ENCODE results near the gene KPRP.

KPRP gene

GRCh38 chr1:152757747-152758146 is at the start of gene KPRP:
KPRP (plus strand) TSS chr1:152758025; CDS start chr1:152759589, 1,564 bp downstream.
- no peaks in the 10 kb centered on the region for H3K4me1 Mint-ChIP-seq (ENCODE audit: low read depth)
- peaks cover 11% of the 10 kb centered on the region for H3K27me3 Mint-ChIP-seq (ENCODE audit: low read depth)
- no peaks in the 10 kb centered on the region for H3K36me3 Mint-ChIP-seq (ENCODE audit: low read depth)
- H3K27ac Mint-ChIP-seq = no peak within 1 kb of the TSS
- H3K9me3 Mint-ChIP-seq = no peaks in the 10 kb centered on the region
- H3K4me3 Mint-ChIP-seq = no peak within 1 kb of the TSS

GRCh38 chr1:152718238-152718637 is 39.6 kb upstream of the KPRP start:
- no peaks in the 10 kb centered on the region for H3K36me3 Mint-ChIP-seq (ENCODE audit: low read depth)
- no peak overlapping the region for H3K4me3 Mint-ChIP-seq
- H3K9me3 Mint-ChIP-seq = no peaks in the 10 kb centered on the region
- H3K4me1 Mint-ChIP-seq (ENCODE audit: low read depth) = no peaks in the 10 kb centered on the region
- no peak overlapping the region for H3K27ac Mint-ChIP-seq
- no peaks in the 10 kb centered on the region for H3K27me3 Mint-ChIP-seq (ENCODE audit: low read depth)

GRCh38 chr1:152725261-152725660 is 32.6 kb upstream of the KPRP start:
- Mint-ChIP-seq H3K4me1 (ENCODE audit: low read depth) (no peaks in the 10 kb centered on the region), H3K27ac (no peak overlapping the region), H3K27me3 (ENCODE audit: low read depth) (no peaks in the 10 kb centered on the region), H3K4me3 (no peak overlapping the region), H3K36me3 (ENCODE audit: low read depth) (no peaks in the 10 kb centered on the region), H3K9me3 (no peaks in the 10 kb centered on the region)

GRCh38 chr1:152728986-152729385 is 28.8 kb upstream of the KPRP start:
- Mint-ChIP-seq H3K4me1 (ENCODE audit: low read depth) (no peaks in the 10 kb centered on the region), H3K27ac (no peak overlapping the region), H3K4me3 (no peak overlapping the region), H3K27me3 (ENCODE audit: low read depth) (no peaks in the 10 kb centered on the region), H3K9me3 (no peaks in the 10 kb centered on the region), H3K36me3 (ENCODE audit: low read depth) (no peaks in the 10 kb centered on the region)

GRCh38 chr1:152735648-152736047 is 22.2 kb upstream of the KPRP start:
- Mint-ChIP-seq H3K4me1 (ENCODE audit: low read depth) (no peaks in the 10 kb centered on the region), H3K36me3 (ENCODE audit: low read depth) (no peaks in the 10 kb centered on the region), H3K9me3 (no peaks in the 10 kb centered on the region), H3K27ac (no peak overlapping the region), H3K4me3 (no peak overlapping the region), H3K27me3 (ENCODE audit: low read depth) (peaks cover 12% of the 10 kb centered on the region)

GRCh38 chr1:152737997-152738396 is 19.8 kb upstream of the KPRP start:
- H3K27ac Mint-ChIP-seq = no peak overlapping the region
- no peak overlapping the region for H3K4me3 Mint-ChIP-seq
- H3K9me3 Mint-ChIP-seq = no peaks in the 10 kb centered on the region
- H3K4me1 Mint-ChIP-seq (ENCODE audit: low read depth) = no peaks in the 10 kb centered on the region
- no peaks in the 10 kb centered on the region for H3K36me3 Mint-ChIP-seq (ENCODE audit: low read depth)
- H3K27me3 Mint-ChIP-seq (ENCODE audit: low read depth) = peaks cover 12% of the 10 kb centered on the region

GRCh38 chr1:152739841-152740240 is 18.0 kb upstream of the KPRP start:
- Mint-ChIP-seq H3K9me3 (no peaks in the 10 kb centered on the region), H3K4me3 (no peak overlapping the region), H3K27me3 (ENCODE audit: low read depth) (peaks cover 14% of the 10 kb centered on the region), H3K27ac (no peak overlapping the region), H3K4me1 (ENCODE audit: low read depth) (no peaks in the 10 kb centered on the region), H3K36me3 (ENCODE audit: low read depth) (no peaks in the 10 kb centered on the region)

- no peak overlapping the region for H3K27ac Mint-ChIP-seq
- H3K4me1 Mint-ChIP-seq (ENCODE audit: low read depth) = no peaks in the 10 kb centered on the region
- H3K27me3 Mint-ChIP-seq (ENCODE audit: low read depth) = peaks cover 14% of the 10 kb centered on the region
- H3K9me3 Mint-ChIP-seq = no peaks in the 10 kb centered on the region
- no peak overlapping the region for H3K4me3 Mint-ChIP-seq
- no peaks in the 10 kb centered on the region for H3K36me3 Mint-ChIP-seq (ENCODE audit: low read depth)
These were observed 16.2 kb upstream of the KPRP start for GRCh38 chr1:152741656-152742055.

- Mint-ChIP-seq H3K9me3 (no peaks in the 10 kb centered on the region), H3K36me3 (ENCODE audit: low read depth) (no peaks in the 10 kb centered on the region), H3K4me1 (ENCODE audit: low read depth) (no peaks in the 10 kb centered on the region), H3K27me3 (ENCODE audit: low read depth) (peaks cover 18% of the 10 kb centered on the region), H3K27ac (no peak overlapping the region), H3K4me3 (no peak overlapping the region)
These were observed 14.3 kb upstream of the KPRP start for GRCh38 chr1:152743371-152744145.

- H3K27ac Mint-ChIP-seq = no peak overlapping the region
- H3K27me3 Mint-ChIP-seq (ENCODE audit: low read depth) = peaks cover 11% of the 10 kb centered on the region
- H3K36me3 Mint-ChIP-seq (ENCODE audit: low read depth) = no peaks in the 10 kb centered on the region
- no peaks in the 10 kb centered on the region for H3K9me3 Mint-ChIP-seq
- no peak overlapping the region for H3K4me3 Mint-ChIP-seq
- no peaks in the 10 kb centered on the region for H3K4me1 Mint-ChIP-seq (ENCODE audit: low read depth)
These were observed 12.5 kb upstream of the KPRP start for GRCh38 chr1:152745289-152745704.

GRCh38 chr1:152745765-152746444 is 11.9 kb upstream of the KPRP start:
- H3K27me3 Mint-ChIP-seq (ENCODE audit: low read depth) = peaks cover 13% of the 10 kb centered on the region
- H3K27ac Mint-ChIP-seq = no peak overlapping the region
- H3K4me1 Mint-ChIP-seq (ENCODE audit: low read depth) = no peaks in the 10 kb centered on the region
- H3K4me3 Mint-ChIP-seq = no peak overlapping the region
- no peaks in the 10 kb centered on the region for H3K9me3 Mint-ChIP-seq
- H3K36me3 Mint-ChIP-seq (ENCODE audit: low read depth) = no peaks in the 10 kb centered on the region

GRCh38 chr1:152747831-152748230 is 10.0 kb upstream of the KPRP start:
- H3K4me3 Mint-ChIP-seq = no peak overlapping the region
- H3K9me3 Mint-ChIP-seq = no peaks in the 10 kb centered on the region
- H3K27ac Mint-ChIP-seq = no peak overlapping the region
- no peaks in the 10 kb centered on the region for H3K4me1 Mint-ChIP-seq (ENCODE audit: low read depth)
- H3K36me3 Mint-ChIP-seq (ENCODE audit: low read depth) = no peaks in the 10 kb centered on the region
- peaks cover 22% of the 10 kb centered on the region for H3K27me3 Mint-ChIP-seq (ENCODE audit: low read depth)

- no peaks in the 10 kb centered on the region for H3K36me3 Mint-ChIP-seq (ENCODE audit: low read depth)
- no peaks in the 10 kb centered on the region for H3K4me1 Mint-ChIP-seq (ENCODE audit: low read depth)
- H3K9me3 Mint-ChIP-seq = no peaks in the 10 kb centered on the region
- no peak overlapping the region for H3K4me3 Mint-ChIP-seq
- peaks cover 25% of the 10 kb centered on the region for H3K27me3 Mint-ChIP-seq (ENCODE audit: low read depth)
- no peak overlapping the region for H3K27ac Mint-ChIP-seq
These were observed 5.6 kb upstream of the KPRP start for GRCh38 chr1:152752225-152752624.

- Mint-ChIP-seq H3K27me3 (ENCODE audit: low read depth) (peaks cover 22% of the 10 kb centered on the region), H3K9me3 (no peaks in the 10 kb centered on the region), H3K36me3 (ENCODE audit: low read depth) (no peaks in the 10 kb centered on the region), H3K27ac (no peak overlapping the region), H3K4me1 (ENCODE audit: low read depth) (no peaks in the 10 kb centered on the region), H3K4me3 (no peak overlapping the region)
These were observed 4.2 kb upstream of the KPRP start for GRCh38 chr1:152753586-152753985.

- H3K4me1 Mint-ChIP-seq (ENCODE audit: low read depth) = no peaks in the 10 kb centered on the region
- no peaks in the 10 kb centered on the region for H3K36me3 Mint-ChIP-seq (ENCODE audit: low read depth)
- H3K9me3 Mint-ChIP-seq = no peaks in the 10 kb centered on the region
- no peak overlapping the region for H3K4me3 Mint-ChIP-seq
- H3K27ac Mint-ChIP-seq = no peak overlapping the region
- H3K27me3 Mint-ChIP-seq (ENCODE audit: low read depth) = peaks cover 16% of the 10 kb centered on the region
These were observed 953 bp upstream of the KPRP start for GRCh38 chr1:152756872-152757271.
